D721Med (cell line): ENCODE data around the gene DYRK3.

ENCODE experiments used
- DNase-seq: peaks from one replicate; pipeline ENCODE4 v3.0.0; 2011; ENCODE audit warnings: low spot score; ENCODE audit not compliant: insufficient read length
- FAIRE-seq: peaks from 2 replicates; lab custom pipeline; 2011; peaks lifted over from hg19 to GRCh38; lab: Jason Lieb, UNC
- TF ChIP-seq, protein P1 (sequence below): IDR thresholded peaks from 2 replicates; pipeline ENCODE4 v1.5.1; 2012; ENCODE audit warnings: mild to moderate bottlenecking, control low read depth; ENCODE audit not compliant: insufficient read depth; ENCODE audit errors: missing control alignments

The DYRK3 gene

DNA sequence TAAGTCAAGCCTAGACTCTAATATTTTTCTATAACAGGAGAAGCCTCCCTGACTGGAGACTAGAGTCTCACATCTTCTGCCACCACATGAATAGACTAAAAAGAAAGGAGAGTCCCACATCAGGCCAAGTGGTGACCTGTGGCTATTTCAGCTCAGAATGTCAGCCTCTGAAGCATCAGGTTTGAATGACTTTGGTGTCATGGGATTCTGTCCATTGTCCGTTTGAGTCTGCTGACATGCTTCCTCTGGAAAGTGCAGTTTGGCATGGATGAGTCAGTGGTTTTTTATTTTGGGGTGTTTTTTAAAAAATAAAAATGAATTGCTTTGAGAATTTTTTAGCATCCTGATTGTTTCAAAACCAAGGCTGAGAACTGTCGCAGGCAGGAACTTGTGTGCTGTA, 19.5 kb downstream of the DYRK3 start:
- TF ChIP-seq, protein P1, sequence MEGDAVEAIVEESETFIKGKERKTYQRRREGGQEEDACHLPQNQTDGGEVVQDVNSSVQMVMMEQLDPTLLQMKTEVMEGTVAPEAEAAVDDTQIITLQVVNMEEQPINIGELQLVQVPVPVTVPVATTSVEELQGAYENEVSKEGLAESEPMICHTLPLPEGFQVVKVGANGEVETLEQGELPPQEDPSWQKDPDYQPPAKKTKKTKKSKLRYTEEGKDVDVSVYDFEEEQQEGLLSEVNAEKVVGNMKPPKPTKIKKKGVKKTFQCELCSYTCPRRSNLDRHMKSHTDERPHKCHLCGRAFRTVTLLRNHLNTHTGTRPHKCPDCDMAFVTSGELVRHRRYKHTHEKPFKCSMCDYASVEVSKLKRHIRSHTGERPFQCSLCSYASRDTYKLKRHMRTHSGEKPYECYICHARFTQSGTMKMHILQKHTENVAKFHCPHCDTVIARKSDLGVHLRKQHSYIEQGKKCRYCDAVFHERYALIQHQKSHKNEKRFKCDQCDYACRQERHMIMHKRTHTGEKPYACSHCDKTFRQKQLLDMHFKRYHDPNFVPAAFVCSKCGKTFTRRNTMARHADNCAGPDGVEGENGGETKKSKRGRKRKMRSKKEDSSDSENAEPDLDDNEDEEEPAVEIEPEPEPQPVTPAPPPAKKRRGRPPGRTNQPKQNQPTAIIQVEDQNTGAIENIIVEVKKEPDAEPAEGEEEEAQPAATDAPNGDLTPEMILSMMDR = no peak
- FAIRE-seq (no peak), DNase-seq (no peak)

DNA sequence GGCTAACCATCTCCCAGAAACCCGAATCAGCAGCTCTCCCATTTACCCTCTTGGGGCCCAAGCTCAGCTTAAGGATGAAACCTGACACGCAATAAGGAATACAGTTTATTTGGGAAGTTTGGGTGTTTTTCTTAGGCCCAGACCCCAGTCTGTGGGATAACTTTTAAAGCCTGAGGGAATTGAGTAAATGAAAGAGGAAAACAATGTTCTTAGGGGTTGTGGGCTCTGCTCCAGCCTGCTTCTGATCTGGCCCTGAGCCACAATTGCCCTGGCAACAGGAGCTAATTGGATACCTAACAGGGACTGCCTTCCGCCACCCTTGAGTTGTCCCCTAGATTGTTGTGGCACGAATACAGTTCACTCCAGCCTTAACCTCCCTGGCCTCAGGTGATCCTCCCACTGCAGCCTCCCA, 20.1 kb downstream of the DYRK3 start:
- TF ChIP-seq, protein P1 = no peak
- DNase-seq (no peak), FAIRE-seq (no peak)

DNA sequence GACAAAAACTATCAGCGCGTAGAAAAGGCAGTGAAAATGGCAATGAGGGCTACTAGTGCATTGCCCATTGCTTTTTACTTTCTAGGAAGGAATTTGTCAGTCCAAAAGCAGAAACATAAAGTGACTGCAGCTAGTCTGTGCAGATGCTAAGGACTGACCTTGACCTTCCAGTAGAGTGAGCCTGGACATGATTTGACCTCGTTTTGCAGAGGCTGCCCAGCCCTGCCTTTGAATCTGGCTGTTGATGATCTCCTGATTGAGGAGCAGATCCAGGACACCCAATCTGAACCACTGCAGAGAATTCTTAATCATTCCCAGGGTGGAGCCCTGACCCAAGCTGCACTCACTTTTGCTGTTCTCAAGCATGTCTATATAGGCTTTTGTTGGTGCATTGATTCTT, 21.6 kb downstream of the DYRK3 start:
- TF ChIP-seq, protein P1 = no peak
- DNase-seq = no peak
- FAIRE-seq = no peak

DNA sequence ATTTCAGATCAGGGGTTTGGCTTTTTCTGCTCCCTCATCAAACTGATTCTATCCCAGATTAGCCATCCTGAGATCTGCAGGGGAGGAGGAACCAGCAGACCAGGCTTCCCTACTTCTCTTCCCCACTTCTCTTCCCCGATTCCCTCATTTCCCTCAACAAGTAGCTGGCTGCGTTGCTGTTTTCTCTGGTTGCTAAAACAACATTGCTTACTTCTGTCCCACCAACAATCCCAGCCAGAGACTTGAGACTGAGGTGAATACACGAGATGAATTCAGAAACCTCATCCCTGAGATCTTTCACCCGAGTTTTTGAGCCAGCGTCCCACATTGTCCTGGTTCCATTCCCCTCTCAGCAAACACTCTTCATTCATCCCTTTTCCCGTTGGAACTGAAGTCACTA, 22.4 kb downstream of the DYRK3 start:
- DNase-seq = no peak
- FAIRE-seq = no peak
- TF ChIP-seq, protein P1 = no peak

DNA sequence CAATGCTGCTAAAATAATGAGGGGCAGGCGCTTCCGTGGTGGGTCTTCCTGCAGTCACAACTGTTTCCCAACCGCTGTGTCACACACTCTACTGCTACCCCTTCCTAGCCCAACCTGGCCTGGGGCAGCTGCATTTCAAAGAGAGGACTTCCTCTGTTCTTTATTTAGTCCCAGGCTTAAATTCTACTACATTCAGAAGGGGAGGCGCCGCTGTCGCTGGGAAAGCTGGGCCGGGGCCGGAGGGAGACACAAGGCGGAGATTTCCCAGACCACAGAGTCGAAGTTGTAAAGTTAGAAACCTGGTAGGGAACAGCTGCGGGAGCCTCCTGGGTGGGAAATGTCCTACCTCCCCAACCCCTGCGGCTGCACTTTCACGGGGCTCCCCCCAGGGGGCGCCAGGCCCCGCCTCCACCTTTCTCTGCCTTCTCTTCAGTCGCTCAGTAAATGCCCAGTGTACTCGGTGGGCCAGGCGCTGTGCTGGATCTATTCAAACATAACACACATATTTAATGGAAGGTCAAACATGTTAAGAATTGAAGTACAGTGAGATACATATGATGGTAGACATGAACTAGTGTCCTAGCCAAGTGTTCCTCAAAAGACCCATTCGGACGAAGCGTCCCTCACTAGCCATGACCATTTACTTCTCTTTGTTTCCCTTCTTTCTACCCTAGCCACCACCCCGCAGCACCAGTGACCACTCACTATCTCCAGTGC, 23.1 kb downstream of the DYRK3 start:
- FAIRE-seq = no peak
- DNase-seq = no peak
- TF ChIP-seq, protein P1 = peak; percentile 36

DNA sequence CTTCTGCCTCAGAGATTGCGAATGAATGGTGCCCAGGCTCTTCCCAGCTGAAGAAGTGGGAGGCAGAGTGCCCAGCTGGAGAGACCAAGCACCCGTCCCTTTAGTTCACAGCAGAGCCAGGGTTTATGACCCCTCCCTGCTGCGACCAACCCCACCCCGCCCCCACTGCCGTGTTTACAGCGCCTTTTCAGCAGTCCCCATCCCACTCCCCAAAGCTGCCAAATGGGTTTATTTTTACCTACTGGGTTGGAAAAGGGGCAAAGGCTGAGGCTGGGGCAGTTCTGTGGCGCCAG, 23.6 kb downstream of the DYRK3 start:
- no peak for FAIRE-seq
- TF ChIP-seq, protein P1 = no peak

DNA sequence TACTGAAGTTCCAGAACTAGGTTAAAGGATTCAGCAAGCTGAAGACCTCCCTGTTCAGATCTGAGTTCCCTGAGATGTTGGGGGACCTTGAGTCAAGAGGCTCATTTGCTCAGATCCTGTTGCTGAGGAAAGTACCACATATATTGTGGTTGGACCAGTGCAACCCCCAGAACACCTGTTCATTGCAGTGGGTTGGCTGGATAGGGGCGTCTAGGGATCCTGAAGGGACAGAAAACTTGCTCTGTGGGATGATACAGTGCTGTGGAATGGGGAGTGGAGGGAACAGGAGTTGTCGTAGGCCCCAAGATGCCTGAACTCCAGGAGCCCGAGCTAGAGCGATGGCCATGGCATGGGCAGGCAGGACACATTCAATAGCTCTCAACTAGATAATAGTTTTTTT, 24.8 kb downstream of the DYRK3 start:
- FAIRE-seq = no peak
- DNase-seq = no peak

More for the DNA sequence above, 23.6 kb downstream of the DYRK3 start:
- DNase-seq = no peak

More for the DNA sequence above, 24.8 kb downstream of the DYRK3 start:
- TF ChIP-seq, protein P1 = no peak
